Activated naive CD4-positive, alpha-beta T cell (primary cell): Measurements from ENCODE around the gene DUSP1.
"Not testable (repeated sequence)": the region's sequence is repeated elsewhere in the genome, so short reads cannot be mapped to it uniquely, and the experiment has no call there.

Experiments
- DNase-seq, 4 experiments: peaks; one replicate each; lab custom pipeline; 2025; lab: John Stamatoyannopoulos, UW

The DUSP1 gene

DNA sequence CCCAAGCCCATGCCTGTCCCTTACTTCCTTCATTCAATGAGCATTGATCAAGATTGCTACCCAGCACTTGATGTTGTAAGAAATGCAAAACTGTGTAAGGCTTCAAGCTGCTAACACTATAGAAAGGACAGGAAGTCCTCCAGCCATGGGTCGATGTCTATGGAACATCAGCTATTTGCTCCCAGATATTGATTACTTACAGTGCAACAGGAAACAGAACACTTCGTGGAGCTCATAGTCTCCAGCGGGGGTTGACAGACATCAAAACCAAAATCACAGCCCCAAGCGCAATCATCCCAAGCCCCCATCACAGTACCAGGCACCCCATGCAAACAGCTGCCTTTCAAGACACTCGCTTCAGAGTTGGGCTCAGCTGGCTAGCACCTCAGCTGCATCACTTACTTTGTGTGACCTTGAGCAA, 26.8 kb upstream of the DUSP1 start:
- no peak for DNase-seq

DNA sequence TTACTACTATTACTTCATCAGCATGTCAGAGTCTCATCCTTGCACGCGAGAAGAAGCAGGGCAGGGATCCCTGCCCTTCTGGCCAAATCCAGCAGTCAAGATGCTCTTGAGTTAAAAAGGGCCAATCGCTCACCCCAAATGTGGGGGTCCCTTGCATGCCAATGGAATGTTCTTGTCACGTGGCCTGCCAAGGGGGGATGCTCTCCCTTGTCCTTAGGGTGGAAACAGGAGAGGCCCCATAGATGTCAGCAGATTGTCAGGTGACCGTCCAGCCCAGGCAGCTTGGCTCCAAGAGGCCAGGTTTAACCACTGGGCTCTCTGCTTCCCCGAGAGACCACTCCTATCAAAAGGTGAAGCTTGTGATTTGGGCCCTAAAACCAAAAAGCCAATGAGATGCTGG, 25.3 kb upstream of the DUSP1 start:
- no peak for DNase-seq

DNA sequence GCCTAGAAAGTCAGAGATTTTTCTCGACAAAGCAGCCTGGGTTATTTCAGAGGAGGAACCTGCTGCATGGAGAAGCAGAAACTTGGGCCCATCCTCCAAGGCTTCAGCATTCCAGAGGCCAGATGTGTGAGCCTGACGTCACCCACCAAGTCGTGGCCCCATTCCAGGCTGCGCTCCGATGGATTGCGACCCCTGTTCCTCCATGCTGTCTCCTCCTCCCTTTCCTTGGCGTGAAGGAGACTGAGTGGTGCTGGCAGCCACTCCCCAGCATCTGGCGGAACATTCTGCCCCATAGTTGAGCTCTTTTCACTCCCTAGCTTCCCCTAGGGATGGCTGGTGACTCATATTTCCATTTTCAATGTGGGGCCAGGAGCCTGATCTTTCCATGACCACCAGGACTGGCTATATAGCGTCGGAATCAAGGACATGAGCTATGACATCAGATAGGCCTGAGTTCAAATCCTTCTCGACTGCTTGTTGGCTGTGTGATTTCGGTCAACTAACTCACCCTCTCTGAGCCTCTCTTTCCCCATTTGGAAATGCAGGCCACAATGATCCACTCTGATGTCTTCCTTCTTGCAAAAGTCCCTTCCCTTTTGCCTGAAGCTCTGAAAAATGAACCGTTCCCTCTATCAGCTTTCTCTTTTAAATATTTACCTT, 24.5 kb upstream of the DUSP1 start:
- no peak for DNase-seq

DNA sequence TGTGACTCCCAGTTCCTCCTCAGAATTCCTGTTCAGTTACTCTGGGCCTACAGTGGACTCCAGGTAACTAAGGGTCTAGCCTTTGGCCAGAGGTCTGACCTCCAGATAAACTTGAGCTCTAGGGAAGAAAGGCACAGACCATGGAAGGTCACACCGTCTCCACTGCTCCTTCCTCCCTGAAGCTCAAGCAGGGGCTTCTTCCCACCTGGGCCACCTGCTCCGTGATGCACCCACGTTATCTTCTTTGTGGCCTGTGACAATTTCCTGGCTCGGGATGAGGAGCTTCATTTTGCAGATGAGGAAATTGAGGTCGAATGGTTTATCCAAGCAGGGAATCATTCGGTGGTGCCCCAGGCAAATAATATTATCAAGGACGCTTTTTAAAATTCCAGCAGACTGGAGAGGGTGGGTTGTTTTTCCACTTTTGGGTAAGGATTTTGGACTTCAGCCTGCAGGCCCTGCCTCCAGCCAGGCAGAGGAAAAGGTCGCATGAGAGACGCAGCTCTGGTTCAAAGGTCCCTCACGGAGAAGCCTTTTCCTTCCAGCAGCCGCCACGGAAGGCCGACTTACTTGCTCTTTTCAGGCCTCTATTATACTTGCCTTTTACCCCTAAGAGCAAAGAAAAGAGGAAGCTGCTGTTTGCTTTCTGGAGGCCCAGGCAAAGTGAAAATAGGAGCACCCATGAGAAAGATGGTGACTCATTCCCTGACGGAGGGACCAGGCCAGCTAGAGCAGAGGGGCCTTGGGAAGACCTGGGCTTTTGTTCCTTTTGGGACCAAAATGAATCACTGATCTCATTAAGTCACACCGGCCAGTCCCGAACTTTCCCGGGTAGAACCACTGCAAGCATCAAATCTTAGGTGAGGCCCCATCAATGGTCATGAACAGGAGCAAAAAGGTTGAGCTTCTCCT, 22.8 kb upstream of the DUSP1 start:
- DNase-seq: no peak

DNA sequence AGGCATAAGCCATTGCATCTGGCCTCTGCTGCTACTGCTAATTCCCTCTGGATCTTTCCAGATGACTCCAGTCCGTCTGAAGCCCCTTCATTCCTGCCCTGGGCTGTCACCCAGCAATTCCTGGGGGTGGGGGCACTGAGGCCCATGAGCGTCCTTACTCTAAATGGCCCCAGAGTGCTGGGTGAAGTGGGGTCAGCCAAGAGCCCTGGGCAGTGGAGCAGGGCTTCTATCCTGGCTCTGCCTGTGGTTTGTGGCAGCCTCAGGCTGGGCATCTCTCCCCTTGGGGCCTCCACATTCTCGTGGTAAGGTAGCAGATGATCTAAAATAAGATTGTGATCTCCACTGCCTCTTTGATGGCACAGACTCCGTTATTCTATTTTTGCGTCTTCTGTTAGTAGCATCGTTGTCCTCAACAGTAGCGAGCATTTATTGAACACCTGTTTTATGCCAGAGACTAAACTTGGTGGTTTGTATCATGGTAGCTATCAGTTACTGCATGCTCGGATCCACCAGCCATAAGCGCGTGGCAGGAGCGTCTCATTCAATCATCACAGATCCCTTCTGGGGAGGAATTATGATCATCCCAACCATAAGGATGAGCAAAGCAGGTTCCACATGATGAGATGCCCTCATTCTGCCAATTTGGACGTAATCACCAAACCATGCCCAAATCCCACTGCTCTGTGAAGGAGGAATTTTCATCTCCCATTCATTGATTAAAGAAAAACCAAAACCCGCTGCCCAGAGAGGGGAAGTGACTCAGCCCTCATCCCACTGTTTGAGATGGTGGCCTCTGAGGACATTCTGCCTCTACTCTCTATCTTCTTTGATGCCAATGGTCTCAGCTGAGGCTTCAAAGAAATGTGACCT, 21.9 kb upstream of the DUSP1 start:
- DNase-seq: no peak

DNA sequence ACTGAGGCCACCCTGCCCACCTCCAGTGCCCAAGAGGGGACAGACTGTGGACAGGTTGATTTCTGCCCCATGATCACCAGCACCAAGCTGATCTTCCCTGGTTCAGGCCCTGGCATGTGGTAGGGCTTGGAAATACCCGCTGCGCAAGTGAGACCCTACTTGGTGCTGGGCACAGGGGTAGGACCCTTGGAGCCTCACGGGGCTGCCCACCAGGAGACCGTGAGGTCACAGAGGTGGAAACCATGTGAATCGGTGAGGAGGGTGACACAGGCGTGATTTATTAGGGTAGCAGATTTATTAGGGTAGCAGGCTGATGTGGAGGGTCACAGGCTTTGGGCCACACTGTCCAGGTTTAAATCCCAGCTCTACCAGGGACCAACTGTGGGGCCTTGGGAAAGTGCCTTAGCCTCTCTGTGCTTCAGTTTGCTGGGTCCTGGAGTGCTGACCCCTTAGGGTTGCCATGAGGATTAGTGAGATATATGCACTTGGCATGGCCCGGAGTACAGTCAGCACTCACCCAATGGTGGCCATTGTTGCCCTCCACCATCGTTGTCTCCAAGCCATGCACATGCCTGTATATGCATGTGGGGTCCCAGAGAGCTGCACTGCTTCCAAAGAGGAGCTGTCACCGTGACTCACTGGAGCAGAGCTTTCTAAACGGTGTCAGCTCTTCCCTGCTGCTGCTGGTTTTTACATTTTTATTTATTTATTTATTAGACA, 20.9 kb upstream of the DUSP1 start:
- DNase-seq: no peak

DNA sequence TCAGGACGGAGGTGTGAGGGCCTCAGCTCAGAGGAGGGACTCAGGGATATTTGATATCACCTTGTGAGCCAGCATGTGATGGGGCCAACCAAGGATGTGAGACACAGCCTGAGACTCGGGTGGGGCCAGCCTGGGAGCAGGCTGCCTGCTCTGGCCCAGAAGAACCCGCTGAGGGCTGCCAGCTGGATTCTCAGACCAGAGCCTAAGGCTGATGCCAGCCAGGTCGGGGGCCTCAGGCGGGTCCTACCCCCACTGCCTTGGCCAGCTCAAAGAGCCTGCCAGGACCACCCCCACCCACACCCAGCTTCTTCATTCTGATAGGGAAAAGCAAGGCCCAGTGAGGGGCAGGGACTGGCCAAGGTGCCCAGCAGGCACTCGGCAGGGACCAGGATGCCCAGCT, 20.3 kb upstream of the DUSP1 start:
- no peak for DNase-seq

DNA sequence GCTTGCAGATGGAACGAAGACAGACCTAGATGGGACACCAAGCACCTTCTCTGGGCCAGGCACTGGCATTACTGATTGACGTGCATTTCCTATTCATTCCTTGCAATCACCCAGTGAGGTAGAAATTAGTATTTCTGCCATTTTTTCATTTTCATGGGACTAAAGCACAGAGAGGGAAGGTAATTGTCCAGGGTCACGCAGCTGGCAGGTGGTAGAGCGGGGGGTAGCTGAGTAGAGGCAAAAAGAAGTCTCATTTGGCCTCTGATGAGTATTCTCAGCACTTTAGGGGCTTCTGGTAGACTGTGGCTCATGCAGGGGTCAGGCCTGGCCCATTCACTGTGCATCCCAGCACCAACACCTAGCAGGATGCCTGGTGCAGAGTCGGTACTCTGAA, 19.5 kb upstream of the DUSP1 start:
- no peak for DNase-seq

DNA sequence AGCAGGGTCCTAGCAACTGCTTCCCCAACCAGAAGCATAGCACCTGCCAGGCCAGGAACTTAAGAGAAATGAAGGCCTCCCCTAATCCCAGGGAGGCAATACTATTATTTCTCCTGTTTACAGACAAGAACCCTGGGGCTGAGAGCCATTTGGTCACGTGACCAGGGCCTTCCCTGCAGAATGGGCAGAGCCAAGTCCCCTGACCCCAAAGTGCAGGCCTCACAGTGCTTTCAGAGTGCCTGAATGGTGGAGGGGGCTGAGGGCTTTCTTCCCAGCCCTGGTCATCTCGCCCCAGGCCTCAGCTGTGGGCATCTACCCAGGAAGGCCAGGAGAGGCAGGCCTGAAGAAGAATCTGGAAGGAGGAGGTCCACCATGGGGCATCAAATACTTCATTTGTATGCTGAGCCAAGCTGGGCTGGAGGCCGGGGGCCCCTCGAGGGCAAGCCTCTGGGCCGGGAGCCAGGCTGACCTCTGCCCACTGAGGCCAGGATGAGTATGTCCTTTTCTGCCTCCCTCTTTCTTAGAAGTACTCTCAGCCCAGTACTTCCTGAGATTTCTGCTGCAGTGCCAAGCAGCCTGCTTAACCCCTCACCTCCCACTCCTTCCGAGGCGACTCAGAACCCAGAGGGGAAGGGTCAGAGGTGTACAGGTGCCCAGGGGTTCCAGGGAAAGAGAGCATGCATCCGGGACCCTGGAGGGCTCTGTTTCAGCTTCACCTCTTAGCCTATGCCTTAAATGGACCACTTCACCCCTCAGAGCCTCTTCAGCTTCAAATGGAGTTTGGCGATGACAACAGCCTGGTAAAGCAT, 18.9 kb upstream of the DUSP1 start:
- no peak for DNase-seq

DNA sequence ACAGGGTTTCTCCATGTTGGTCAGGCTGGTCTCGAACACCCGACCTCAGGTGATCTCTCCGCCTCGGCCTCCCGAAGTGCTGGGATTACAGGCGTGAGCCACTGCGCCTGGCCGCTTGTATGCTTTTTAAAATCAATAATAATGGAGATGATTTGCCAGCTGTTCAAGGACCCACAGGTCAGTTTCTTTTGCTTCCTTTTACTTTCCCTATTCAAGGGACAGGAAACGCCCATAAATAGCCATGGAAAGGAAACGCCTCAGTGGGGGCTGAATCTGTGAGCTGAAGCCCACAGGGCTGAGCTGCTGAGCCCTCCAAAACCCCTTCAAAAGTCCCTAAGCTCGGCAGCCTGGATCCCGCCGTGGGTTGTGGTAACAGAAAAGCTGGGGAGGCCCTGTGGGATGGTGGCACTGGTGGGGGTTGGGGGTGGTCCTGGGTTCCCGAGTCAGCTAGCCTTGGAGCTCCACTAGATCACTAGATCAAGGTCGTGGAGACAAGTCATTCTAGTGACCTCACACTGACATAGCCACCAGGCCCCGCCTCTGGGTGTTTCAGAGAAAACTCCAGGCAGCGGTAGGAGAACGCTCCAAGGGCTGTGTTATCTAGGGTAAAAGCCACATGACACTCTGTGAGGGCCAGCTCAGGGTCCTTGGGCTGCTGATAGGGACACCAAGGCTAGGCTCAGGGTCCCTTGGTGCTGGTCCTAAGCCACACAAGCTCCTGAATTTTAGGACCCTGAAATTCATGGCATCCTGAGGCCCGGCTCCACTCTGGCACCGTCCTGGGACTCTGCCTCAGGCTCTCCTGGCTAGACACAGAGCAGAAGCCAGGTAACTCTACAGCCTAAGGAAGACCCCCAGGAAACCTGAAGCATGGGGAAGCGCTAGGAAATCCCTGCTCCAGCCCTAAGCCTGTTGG, 18.0 kb upstream of the DUSP1 start:
- DNase-seq: no peak

DNA sequence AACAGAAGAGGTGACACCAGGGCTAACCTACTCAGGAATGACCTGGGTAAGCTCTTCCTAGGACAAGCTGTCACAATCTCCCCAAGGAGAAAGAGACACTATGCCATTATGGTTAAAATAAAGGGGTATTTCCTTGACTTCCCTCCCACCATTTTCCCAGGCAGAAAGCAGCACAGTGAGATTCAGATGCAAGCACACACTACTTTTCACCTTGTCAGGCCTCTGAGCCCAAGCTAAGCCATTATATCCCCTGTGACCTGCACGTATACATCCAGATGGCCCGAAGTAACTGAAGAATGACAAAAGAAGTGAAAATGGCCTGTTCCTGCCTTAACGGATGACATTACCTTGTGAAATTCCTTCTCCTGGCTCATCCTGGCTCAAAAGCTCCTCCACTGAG, 16.5 kb upstream of the DUSP1 start:
- not testable (repeated sequence) for DNase-seq

DNA sequence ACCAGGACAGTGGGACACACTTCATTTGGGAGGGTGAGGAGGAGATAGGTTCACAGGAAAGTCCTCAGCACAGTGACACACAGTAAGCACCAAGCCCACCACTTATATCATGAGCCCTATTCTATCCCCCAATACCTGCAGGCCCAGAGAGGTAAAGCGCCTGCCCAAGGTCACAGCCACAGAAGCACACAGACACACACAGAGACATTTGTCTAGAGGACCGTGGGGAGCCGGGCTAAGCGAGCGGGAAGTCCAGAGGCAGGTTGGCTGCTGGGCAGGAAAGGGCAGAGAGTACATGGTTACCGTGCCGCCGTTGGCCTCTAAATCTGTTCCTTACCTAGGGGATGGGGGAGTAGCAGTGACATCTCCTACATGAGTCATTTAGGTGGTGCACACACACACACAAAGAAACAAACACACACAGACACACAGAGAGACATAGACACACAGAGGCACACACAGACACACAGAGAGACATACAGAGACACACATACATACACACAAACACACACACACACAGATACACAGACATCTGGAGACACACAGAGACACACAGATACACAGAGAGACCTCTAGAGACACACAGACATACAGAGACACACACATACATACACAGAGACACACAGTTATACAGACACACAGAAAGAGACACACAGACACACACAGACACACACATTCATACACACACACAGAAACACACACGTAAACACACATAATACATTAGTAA, 15.9 kb upstream of the DUSP1 start:
- DNase-seq: no peak

DNA sequence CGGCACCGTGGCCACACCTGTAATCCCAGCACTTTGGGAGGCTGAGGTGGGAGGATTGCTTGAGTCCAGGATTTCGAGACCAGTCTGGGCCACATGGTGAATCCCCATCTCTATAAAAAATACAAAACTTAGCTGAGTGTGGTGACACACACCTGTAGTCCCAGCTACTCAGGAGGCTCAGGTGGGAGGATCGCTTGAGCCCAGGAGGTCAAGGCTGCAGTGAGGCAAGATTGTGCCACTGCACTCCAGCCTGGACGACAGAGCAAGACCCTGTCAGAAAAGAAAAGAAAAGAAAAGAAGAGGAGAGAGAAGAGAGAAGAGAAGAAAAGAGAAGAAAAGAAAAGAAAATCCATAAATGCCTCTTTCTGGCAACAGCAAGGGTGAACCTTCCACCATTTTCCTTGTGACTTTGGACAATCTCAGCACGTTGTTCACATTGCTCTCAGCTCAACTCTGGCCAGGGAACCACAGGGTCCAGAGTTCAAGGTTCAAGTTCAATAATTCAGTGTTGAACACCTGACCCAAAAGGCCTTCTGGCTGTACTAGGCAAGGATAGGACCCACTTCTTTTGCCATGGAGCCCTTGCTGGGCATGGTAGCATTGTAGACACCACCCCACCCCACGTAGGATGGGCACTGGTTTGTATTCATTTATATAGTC, 14.6 kb upstream of the DUSP1 start:
- DNase-seq: no peak

DNA sequence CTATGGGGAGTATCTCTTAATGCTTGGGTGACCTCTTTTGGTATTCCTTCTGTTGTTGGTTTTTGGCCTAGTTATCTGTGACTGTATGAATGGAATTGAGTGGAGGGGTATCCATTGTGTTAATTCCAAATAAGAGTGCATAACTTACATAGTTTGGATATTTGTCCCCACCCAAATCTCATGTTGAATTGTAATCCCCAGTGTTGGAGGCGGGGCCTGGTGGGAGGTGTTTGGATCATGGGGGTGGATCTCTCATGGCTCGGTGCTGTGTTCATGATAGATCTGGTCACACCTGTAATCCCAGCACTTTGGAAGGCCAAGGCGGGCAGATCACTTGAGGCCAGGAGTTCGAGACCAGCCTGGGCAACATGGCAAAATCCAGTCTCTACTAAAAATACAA, 13.2 kb upstream of the DUSP1 start:
- not testable (repeated sequence) for DNase-seq

DNA sequence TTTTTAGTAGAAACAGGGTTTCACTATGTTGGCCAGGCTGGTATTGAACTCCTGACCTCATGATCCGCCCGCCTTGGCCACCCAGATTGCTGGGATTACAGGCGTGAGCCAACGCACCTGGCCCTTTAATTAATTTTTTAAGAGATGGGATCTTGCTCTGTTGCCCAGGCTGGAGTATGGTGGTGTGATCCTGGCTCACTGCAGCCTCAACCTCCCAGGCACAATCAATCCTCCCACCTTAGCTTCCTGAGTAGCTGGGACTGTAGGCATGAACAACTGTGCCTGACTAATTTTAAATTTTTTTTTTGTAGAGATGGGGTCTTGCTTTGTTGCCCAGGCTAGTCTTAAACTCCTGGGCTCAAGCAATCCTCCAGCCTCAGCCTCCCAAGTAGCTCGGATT, 12.3 kb upstream of the DUSP1 start:
- DNase-seq: not testable (repeated sequence)

DNA sequence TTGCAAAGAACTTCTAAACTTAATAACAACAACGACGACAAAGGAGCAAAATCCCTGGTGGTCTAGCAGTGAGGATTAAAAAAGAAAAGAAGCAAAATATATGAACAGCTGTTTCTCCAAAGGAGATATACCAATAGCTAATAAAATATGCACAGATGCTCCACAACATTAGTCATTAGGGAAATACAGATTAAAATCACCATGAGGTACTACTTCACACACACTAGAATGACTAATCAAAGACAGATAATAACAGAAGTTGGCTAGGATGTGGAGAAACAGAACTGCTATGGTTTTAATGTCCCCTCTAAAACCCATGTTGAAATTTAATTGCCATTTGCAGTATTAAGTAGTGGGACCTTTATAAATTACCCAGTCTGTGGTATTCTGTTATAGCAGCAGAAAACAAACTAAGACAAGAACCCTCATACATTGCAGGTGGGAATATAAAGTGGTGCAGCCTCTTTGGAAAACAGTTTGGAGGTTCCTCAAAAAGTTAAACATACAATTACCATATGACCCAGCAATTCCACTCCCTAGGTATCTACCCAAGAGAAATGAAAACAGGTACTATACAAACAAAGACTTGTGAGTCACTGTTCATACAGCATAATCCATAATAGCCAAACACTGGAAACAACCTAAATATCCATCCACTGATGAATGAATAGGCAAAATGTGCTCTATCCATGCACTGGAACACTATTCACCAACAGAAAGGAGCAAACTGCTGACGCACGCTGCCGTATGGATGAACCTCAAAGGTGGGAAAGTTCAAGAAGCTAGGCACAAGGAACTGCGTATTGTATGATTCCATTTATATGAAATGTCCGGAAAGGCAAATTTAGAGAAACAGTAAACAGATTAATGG, 11.4 kb upstream of the DUSP1 start:
- no peak for DNase-seq

DNA sequence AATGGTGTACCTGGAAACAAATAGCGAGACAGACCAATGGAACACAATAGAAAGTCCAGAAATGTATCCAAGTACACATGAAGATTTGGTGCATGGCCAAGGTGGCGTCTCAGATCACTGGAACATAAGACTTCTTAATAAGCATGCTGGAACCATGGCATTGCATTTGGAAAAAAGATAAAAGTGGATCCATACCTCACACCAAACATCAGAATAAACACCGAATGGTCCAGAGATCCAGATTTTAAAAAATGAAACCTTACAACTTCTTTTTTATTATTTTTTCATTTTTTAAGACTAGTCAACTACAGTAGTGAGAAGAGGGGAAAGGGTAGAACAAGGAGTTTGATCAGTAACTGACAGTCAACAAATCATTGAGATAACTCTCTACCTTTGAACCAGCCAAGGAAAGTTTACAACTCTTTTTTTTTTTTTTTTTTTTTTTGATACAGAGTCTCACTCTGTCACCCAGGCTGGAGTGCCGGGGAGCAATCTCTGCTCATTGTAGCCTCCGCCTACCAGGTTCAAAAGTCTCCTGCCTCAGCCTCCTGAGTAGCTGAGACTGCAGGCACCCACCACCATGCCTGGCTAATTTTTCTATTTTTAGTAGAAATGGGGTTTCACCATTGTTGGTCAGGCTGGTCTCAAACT, 8.8 kb upstream of the DUSP1 start:
- DNase-seq: no peak
